ENCODE data around the gene ATXN10. TPM values are rescaled to one million over a fixed set of nuclear protein-coding genes. Genes with fewer than 3 reads are reported as not detected.

Gene ATXN10
- total RNA-seq, 4 donors from 2014 or later: 79.0 to 152 (median 88.3) TPM

DNA sequence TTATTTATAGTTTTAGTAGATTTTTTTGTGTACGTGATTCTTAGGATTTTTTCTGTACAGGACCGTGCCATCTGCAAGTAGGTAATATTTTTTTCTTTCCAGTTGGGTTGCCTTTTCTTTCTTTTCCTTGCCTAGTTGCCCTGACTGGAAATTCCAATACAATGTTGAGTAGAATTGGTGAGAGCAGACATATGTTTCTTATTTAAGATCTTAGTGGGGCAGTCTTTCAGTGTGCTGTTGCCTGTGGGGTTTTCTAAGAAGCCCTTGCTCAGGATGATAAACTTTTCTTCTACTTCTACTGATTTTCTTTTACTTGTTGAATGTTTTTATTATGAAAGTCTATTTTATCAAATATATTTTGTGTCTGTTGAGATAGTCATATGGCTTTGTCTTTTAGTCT is 33.0 kb downstream of the ATXN10 start:
- no peak for TF ChIP-seq POLR2A (IDR thresholded peaks at IDR 0.05)
- TF ChIP-seq, protein P1, sequence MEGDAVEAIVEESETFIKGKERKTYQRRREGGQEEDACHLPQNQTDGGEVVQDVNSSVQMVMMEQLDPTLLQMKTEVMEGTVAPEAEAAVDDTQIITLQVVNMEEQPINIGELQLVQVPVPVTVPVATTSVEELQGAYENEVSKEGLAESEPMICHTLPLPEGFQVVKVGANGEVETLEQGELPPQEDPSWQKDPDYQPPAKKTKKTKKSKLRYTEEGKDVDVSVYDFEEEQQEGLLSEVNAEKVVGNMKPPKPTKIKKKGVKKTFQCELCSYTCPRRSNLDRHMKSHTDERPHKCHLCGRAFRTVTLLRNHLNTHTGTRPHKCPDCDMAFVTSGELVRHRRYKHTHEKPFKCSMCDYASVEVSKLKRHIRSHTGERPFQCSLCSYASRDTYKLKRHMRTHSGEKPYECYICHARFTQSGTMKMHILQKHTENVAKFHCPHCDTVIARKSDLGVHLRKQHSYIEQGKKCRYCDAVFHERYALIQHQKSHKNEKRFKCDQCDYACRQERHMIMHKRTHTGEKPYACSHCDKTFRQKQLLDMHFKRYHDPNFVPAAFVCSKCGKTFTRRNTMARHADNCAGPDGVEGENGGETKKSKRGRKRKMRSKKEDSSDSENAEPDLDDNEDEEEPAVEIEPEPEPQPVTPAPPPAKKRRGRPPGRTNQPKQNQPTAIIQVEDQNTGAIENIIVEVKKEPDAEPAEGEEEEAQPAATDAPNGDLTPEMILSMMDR (IDR thresholded peaks at IDR 0.05): no peak
- no peak overlapping the region for H3K27ac ChIP-seq
- DNase-seq: no peak
- peaks cover 0 to 82% (median 5%) of the 10 kb centered on the region in 3 donors for H3K36me3 ChIP-seq
- WGBS, 2 donors: 93 to 98% methylated on average over 2 of the region's 2 CpGs
- H3K4me3 ChIP-seq: no peak overlapping the region
- intact Hi-C loops (cut with DNase I): no loop called here
- no peaks in the 10 kb centered on the region for H3K9me3 ChIP-seq
- peaks cover 0 to 22% (median 3%) of the 10 kb centered on the region in 3 donors for H3K4me1 ChIP-seq
- H3K27me3 ChIP-seq: no peaks in the 10 kb centered on the region

DNA sequence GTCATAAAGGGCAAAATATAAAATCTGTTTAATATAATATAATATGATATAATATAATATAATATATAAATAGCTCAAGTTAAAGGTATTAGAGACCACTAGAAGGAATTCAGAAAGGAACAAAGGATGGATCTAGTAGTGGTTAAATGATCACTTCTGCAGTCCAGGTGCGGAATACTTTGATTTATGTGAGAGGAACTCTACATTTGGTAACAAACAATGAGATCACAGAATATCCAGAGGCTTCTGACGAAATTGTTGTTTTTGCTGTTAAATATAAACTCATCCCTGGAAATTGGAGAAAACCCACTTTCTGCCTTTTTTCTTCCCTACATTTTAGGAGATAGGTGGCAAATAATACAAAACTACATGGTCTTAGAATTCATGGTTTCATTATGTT is 36.0 kb downstream of the ATXN10 start:
- TF ChIP-seq POLR2A (IDR thresholded peaks at IDR 0.05): no peak
- TF ChIP-seq, protein P1 (IDR thresholded peaks at IDR 0.05): no peak
- intact Hi-C loops (cut with DNase I): no loop called here
- no peak overlapping the region for H3K27ac ChIP-seq
- H3K27me3 ChIP-seq: no peaks in the 10 kb centered on the region
- H3K4me3 ChIP-seq: no peak overlapping the region
- H3K9me3 ChIP-seq: no peaks in the 10 kb centered on the region
- H3K4me1 ChIP-seq: peaks cover 0 to 24% (median 3%) of the 10 kb centered on the region in 3 donors
- no peak for DNase-seq
- peaks cover 0 to 73% (median 0%) of the 10 kb centered on the region in 3 donors for H3K36me3 ChIP-seq
- 93 to 98% methylated on average over 2 of the region's 2 CpGs for WGBS, 2 donors

DNA sequence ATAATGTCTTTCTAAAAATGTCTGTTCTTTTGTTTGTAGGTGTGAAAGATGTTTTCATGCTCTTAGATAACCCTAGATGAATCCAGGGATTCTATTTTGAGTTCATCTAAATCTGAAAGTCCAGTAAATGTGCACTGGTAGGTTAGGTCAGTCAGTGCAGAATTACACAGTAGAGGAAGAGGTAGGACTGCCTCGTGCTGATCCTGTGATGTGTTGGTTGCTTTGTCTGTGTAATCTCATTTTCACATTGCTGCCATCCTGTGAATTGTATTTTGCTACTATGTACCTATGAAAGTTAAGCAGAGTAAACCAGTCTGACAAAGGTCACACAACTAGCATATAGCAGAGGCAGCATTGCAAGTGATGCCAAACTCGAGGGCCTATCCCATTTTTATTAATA is 36.5 kb downstream of the ATXN10 start:
- peaks cover 0 to 73% (median 0%) of the 10 kb centered on the region in 3 donors for H3K36me3 ChIP-seq
- WGBS, 2 donors: 65 to 80% methylated on average over 2 of the region's 2 CpGs
- TF ChIP-seq, protein P1 (IDR thresholded peaks at IDR 0.05): no peak
- no peak for TF ChIP-seq POLR2A (IDR thresholded peaks at IDR 0.05)
- H3K4me1 ChIP-seq: peaks cover 0 to 24% (median 3%) of the 10 kb centered on the region in 3 donors
- DNase-seq: no peak
- no peaks in the 10 kb centered on the region for H3K27me3 ChIP-seq
- no peak overlapping the region for H3K27ac ChIP-seq
- H3K4me3 ChIP-seq: no peak overlapping the region
- no peaks in the 10 kb centered on the region for H3K9me3 ChIP-seq
- intact Hi-C loops (cut with DNase I): no loop called here

DNA sequence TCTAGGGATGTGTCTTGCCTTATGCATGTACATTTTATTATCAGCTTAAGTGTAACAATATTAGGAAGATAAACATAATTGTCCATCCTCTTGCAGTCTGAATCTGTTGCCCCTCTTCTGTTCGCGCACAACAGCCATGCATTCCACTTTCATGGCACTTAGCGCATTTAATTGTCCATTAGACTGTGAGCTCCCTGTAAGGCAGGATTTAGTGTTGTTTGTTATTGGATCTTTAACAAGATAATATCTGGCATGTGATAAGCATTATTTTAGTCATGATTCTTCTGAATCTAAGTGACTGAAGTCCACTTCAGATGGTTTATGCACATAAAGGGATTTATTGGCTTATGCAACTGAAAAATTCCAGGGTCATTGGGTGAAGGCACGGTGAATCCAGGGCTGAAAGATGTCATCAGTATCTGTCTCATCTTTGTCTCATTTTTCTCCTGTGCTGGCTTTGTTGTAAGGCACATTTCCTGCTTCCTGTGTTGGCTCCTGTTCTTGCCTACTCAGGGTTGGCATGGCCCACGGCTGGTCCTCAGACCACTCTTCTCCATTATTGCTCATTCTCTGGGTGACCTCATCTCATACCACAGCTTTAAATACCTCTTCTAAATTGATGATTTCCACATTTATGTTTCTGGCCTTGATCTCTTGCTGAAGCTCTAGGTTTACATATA is 37.6 kb downstream of the ATXN10 start:
- peaks cover 0 to 71% (median 0%) of the 10 kb centered on the region in 3 donors for H3K36me3 ChIP-seq
- no peak for DNase-seq
- WGBS, 2 donors: 69 to 83% methylated on average over 5 of the region's 5 CpGs
- H3K4me3 ChIP-seq: no peak overlapping the region
- TF ChIP-seq POLR2A (IDR thresholded peaks at IDR 0.05): no peak
- intact Hi-C loops (cut with DNase I): no loop called here
- H3K27ac ChIP-seq: no peak overlapping the region
- H3K27me3 ChIP-seq: no peaks in the 10 kb centered on the region
- no peaks in the 10 kb centered on the region for H3K9me3 ChIP-seq
- H3K4me1 ChIP-seq: peaks cover 0 to 16% (median 0%) of the 10 kb centered on the region in 3 donors

DNA sequence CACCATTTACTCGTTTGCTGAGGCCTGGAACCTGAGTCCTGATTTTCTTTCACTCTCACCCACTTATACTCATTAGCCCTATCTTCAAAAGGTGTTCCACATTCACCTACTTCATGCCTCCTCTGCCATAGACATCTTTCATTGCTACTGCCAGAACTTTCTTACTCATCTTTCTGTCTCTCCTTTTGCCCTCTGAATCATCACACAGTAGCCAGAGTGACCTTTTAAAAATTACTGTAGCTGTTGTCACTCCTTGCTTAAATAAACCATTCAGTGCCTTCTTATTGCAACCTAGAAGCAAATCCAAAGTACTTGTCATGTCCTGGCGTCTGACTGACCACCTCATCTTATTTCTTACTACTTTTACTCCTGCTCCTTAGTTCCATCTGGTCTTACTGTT is 38.2 kb downstream of the ATXN10 start:
- no peaks in the 10 kb centered on the region for H3K9me3 ChIP-seq
- DNase-seq: no peak
- no peaks in the 10 kb centered on the region for H3K27me3 ChIP-seq
- intact Hi-C loops (cut with DNase I): no loop called here
- H3K4me3 ChIP-seq: no peak overlapping the region
- peaks cover 0 to 11% (median 0%) of the 10 kb centered on the region in 3 donors for H3K4me1 ChIP-seq
- H3K36me3 ChIP-seq: peaks cover 0 to 76% (median 0%) of the 10 kb centered on the region in 3 donors
- H3K27ac ChIP-seq: no peak overlapping the region
- WGBS, 2 donors: 72 to 76% methylated on average over 2 of the region's 2 CpGs
- TF ChIP-seq, protein P1 (IDR thresholded peaks at IDR 0.05): no peak
- TF ChIP-seq POLR2A (IDR thresholded peaks at IDR 0.05): no peak

Data from esophagus squamous epithelium (tissue), 5 donors.